ENCODE data around the gene ATP13A4.

- TF ChIP-seq, protein P1, sequence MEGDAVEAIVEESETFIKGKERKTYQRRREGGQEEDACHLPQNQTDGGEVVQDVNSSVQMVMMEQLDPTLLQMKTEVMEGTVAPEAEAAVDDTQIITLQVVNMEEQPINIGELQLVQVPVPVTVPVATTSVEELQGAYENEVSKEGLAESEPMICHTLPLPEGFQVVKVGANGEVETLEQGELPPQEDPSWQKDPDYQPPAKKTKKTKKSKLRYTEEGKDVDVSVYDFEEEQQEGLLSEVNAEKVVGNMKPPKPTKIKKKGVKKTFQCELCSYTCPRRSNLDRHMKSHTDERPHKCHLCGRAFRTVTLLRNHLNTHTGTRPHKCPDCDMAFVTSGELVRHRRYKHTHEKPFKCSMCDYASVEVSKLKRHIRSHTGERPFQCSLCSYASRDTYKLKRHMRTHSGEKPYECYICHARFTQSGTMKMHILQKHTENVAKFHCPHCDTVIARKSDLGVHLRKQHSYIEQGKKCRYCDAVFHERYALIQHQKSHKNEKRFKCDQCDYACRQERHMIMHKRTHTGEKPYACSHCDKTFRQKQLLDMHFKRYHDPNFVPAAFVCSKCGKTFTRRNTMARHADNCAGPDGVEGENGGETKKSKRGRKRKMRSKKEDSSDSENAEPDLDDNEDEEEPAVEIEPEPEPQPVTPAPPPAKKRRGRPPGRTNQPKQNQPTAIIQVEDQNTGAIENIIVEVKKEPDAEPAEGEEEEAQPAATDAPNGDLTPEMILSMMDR (IDR thresholded peaks at IDR 0.05), result no peak
- no peak for TF ChIP-seq POLR2A (IDR thresholded peaks at IDR 0.05)
Measured at GRCh38 chr3:193481436-193481835, 73.3 kb downstream of the ATP13A4 start.

Data from uterus (tissue), 2 donors.